GM21515 (cell line): ENCODE data around the gene CNN2.

ENCODE experiments used
- ATAC-seq: cut with Tn5 transposase; IDR thresholded peaks from one replicate; pipeline ENCODE4 v1.9.1; 2021; ENCODE audit not compliant: unreplicated experiment

The CNN2 gene

DNA sequence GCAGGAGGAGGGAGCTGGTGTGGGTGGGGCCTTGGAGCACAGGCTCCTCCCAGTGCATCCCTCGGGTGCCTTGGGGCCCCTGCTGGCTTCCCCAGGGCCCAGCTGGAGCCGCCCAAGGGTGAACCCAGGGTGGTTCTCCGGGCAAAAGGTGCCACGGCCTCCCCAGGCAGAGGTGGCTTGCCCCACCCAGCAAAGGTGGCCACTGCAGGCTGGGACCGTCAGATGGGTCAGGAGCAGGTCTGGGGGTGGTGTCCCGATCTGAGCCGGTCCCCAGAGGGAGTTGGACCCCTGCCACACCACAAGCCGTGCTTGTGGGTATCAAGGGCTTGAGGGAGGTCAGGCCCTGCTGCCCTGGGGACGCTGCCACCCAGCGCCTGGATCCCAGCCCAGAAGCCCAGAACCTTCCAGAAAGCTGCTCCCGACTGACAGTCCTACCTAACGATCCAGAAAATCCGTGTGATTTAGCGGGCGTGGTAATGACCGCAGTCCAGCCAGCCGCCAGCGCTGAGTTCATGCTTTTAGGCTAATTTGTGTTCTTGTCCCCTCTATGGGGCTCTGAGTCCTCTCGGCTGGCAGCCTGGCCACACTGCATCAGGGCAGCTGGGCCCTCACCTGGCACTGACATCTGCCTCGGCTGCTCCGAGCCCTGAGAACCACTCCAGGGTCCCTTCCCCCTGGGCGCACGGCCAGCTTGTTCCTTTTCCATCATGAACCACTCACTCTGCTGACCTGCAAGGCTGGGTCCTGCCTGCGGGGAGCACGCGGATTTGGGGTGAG, 31.2 kb upstream of the CNN2 start:
- no peak for ATAC-seq

DNA sequence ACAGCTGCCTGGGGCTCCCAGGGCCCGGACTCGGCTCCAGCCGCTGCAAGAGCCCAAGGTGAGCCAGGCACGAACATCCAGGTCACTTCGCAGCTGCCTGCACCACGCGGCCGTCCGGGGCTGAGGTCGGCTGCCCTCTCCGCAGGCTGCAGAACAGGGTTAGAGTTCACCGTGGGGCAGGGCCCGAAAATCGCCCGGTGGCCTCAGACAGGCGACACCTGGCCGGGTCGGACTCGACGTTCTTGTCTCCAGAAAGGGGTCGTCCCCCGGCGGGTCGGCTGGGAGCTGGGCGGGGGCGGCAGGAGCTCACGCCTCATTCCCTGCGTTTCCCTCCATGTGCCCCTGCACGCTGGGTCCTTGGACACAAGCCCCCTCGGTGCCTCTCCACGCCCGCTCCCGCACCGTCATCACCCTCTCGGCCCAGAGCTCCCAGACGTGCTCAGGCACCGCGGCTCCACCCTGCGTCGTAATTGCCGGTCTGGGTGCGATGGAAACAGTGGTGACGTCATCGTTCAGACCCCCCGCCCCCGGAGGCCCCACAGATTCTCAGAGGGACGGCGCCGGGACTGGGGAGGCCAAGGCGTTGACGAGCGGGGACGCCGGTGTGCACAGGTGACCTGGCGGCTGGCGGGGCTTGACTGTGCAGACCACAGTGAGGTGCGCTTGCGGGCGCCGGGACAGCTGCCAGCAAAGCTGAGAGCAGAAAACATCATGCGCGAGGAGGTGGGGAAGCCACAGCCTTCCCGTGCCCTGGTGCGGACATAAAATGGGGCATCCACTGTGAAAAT, 30.2 kb upstream of the CNN2 start:
- ATAC-seq: no peak

DNA sequence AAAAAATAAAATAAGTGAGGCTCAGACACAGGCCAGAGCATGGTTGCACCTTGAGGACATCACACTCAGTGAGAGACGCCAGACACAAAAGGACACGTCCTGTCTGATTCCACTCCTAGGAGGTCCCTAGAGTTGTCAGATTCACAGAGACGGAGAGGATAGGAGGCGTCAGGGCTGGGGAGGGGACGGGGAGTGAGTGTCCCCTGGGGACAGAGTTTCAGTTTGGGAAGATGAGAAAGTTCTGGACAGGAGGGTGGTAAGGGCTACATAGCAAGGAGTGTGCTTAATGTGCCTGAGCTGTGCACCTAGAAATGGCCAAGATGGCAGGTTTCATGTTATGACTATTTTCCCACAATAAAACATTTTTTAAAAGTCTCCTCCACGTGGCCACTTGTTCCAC, 28.3 kb upstream of the CNN2 start:
- ATAC-seq: no peak

DNA sequence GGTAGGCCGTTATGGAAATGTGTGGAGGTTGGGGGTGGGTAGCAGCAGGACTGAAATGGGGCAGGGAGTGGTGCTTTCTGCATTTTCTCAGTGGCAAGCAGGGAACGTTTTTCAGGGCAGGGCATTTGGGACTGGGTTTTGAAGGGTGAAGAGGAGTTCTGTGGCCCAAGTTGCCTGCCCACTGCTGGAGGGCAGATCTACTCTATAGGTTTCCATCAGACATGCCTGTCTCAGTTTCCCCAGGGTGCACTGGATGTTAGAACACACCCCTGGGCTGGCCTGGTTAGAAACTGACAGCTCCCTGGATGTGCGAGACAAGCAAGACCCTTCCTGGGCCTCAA, 27.1 kb upstream of the CNN2 start:
- ATAC-seq: no peak

DNA sequence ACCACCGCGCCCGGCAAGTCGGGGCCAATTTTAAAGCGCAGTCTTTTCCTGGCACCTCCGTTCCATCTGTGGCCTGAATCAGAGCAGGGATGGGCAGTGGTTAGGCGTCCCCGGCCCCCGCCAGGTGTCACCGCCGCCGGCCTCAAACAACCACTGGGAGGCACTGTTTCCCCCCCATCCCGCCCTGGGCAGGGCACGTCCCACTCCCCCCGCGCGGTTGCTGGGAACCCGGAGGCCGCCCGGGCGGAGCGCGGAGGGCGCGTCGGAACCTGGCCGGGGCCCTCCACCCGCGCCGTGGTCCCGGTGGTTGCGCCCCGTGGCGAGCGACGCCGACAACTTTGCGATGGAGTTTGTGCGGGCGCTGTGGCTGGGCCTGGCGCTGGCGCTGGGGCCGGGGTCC, 26.3 kb upstream of the CNN2 start, which contains the start of gene GRIN3B:
Gene GRIN3B (plus strand): TSS at position 325 of the 400 bp plus-strand sequence. CDS start 19 bp downstream, at position 344.
- ATAC-seq: no peak

DNA sequence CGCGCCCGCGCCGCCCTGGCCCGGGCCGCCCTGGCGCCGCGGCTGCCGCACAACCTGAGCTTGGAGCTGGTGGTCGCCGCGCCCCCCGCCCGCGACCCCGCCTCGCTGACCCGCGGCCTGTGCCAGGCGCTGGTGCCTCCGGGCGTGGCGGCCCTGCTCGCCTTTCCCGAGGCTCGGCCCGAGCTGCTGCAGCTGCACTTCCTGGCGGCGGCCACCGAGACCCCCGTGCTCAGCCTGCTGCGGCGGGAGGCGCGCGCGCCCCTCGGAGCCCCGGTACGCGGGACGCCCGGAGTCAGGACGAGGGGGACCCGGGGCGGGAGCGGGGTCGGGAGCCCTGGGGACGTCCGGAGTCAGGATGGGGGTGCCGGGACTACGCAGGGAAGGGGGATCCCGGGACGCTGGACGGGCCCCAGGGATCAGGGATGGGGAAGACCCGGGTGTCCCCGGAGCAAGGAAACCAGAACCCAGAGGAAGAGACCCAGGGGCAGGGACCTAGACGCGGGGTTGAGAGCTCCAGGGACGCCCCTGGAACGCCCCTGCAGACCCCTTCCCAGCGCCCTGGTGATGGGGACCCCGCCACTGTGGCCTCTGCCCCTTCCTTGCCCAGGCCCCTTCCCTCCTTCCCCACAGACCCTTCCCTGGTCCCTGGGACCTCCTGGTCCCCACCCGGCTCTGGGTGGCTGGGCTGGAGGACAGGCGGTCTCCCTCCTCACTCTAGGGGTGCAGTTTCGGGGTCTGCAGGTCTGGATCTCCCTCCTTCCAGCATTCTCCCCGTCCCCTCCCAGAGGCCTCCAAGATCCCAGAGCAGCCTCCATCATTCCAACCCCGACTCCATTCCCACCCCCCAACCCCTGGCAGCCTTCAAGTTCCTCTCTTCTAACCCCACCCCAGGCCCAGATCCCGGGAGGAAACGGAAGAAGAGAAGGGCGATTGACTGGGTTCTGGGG, 25.5 kb upstream of the CNN2 start:
- ATAC-seq: no peak

GRCh38 chr19:1001538-1002166, 24.8 kb upstream of the CNN2 start:
- ATAC-seq: no peak

DNA sequence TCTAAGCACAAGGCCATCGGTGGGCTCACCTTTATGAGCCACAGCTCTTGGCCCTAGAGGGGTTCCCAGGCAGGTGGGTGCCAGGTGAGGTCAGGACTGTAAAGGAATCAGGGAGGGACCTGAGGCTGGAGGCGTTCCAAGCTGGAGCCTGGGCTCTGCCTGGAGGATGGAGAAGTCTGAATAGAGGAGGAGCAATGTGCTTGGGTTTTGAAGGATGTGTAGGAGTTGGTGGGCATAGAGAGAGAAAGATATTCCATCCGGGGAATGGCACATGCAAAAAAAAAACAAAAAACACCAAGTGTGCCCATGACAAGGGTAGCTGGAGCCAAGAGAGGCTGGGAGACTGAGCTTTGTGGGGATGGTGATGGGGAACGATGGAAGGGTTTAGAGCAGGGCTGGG, 23.8 kb upstream of the CNN2 start:
- no peak for ATAC-seq

DNA sequence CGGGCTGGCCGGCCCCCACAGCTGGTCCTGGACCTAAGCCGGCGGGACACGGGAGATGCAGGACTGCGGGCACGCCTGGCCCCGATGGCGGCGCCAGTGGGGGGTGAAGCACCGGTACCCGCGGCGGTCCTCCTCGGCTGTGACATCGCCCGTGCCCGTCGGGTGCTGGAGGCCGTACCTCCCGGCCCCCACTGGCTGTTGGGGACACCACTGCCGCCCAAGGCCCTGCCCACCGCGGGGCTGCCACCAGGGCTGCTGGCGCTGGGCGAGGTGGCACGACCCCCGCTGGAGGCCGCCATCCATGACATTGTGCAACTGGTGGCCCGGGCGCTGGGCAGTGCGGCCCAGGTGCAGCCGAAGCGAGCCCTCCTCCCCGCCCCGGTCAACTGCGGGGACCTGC, 23.1 kb upstream of the CNN2 start:
- no peak for ATAC-seq

GRCh38 chr19:1004204-1004802, 22.1 kb upstream of the CNN2 start:
- ATAC-seq: no peak

DNA sequence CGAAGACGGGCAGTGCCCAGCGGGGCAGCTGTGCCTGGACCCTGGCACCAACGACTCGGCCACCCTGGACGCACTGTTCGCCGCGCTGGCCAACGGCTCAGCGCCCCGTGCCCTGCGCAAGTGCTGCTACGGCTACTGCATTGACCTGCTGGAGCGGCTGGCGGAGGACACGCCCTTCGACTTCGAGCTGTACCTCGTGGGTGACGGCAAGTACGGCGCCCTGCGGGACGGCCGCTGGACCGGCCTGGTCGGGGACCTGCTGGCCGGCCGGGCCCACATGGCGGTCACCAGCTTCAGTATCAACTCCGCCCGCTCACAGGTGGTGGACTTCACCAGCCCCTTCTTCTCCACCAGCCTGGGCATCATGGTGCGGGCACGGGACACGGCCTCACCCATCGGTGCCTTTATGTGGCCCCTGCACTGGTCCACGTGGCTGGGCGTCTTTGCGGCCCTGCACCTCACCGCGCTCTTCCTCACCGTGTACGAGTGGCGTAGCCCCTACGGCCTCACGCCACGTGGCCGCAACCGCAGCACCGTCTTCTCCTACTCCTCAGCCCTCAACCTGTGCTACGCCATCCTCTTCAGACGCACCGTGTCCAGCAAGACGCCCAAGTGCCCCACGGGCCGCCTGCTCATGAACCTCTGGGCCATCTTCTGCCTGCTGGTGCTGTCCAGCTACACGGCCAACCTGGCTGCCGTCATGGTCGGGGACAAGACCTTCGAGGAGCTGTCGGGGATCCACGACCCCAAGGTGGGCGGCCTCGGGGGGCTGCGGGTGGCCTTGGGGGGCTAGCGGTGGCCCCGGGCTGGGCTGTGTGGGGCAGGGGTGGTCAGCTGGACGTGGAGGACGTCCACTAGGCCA, 21.4 kb upstream of the CNN2 start:
- ATAC-seq: no peak

GRCh38 chr19:1006711-1007398, 19.6 kb upstream of the CNN2 start:
- ATAC-seq: no peak

DNA sequence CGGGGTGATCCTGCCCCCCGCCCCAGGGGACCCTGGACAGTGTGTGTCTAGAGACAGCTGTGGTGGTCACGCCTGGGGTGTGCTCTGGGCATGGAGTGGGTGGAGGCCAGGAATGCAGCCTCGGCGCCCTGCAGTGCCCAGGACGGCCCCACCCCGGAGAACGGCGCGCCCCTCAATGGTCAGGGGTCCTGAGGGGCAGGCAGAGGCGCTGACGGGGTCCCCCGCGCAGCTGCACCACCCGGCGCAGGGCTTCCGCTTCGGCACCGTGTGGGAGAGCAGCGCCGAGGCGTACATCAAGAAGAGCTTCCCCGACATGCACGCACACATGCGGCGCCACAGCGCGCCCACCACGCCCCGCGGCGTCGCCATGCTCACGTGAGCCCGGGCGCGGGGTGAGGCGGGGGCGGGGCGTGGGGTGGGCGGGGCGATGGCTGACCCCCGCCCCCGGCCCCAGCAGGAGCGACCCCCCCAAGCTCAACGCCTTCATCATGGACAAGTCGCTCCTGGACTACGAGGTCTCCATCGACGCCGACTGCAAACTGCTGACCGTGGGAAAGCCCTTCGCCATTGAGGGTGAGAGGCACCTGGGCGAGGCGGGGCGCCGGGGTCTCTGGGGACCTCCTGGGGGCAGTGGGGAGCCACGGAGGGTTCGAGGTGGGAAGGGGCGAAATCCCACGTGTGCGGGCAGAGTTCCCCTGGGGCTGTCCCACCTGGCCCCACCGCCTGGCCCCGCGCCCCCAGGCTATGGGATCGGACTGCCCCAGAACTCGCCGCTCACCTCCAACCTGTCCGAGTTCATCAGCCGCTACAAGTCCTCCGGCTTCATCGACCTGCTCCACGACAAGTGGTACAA, 18.8 kb upstream of the CNN2 start:
- no peak for ATAC-seq

DNA sequence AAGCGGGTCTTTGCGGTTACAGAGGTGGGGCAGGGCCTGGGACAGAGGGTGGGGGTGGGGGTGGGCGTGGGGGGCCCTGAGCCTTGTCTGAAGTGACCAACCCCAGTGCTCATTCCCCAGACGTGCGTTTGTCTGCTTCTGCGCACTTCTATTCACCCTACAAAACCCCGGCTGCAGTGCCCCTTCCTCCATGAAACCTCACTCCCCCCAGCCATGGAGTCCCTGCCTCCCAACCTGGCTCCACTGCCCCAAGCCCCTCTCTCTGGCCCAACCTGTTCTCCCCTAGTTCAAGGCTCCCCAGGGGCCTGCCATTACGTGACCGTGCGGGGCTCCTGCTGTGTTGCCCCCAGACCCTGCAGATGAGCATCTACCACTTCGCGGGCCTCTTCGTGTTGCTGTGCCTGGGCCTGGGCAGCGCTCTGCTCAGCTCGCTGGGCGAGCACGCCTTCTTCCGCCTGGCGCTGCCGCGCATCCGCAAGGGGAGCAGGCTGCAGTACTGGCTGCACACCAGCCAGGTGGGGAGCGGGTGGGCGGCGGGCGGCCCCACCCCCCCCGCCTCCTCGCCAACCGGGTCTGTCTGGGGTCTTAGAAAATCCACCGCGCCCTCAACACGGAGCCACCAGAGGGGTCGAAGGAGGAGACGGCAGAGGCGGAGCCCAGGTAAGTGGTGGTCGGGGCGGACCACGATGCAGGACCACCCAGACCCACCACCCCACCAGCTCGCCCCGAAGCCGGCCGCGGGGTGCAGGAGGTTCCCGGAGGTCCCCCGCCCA, 18.0 kb upstream of the CNN2 start:
- ATAC-seq: no peak

- ATAC-seq: no peak
Observed at GRCh38 chr19:1009041-1009980, 17.1 kb upstream of the CNN2 start.

DNA sequence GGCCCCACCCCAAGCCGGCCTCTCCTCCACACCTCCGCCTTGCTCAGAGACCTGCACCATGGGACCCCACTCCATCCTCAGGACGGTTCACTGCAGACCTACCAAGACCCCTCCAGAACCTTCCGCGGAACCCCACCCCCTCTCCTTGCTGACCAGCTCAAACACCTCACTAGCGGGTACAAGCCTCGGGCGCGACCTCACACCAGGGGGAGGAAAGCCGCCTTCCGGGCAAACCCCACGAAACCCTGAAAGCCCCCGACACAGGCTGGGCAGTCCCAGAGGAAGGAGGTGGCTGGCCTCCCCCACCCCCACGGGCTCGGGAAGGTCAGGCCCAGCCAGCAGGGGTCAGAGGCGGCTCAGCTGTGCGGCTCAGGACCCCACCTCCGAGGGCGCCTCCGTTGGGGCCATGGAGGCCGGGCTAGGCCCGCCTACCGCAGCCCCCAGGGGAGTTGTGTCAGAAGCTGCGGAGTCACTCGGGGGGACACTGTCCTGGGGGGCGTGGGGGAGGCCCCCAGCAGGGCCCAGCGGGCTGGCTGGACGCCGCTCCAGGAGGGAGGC, 16.3 kb upstream of the CNN2 start:
- ATAC-seq: no peak
